GM12865 (cell line): ENCODE data around the gene SATB2.

Source experiments
- DNase-seq: peaks from one replicate; pipeline ENCODE4 v3.0.0; 2010; ENCODE audit warnings: low read depth
- H3K4me3 ChIP-seq: 2 replicates; pipeline ENCODE4 v1.5.1; 2011; ENCODE audit warnings: mild to moderate bottlenecking, low read depth, low read length, control low read depth
- CTCF ChIP-seq: IDR thresholded peaks from 2 replicates; pipeline ENCODE4 v1.5.1; 2011; ENCODE audit warnings: low read length, control low read depth, low read depth, inconsistent platforms; ENCODE audit not compliant: insufficient read depth; ENCODE audit errors: missing control alignments

The SATB2 gene

GRCh38 chr2:199424160-199424559 is 33.6 kb downstream of the SATB2 start:
- peak; percentile 12 for DNase-seq

GRCh38 chr2:199419428-199419827 is 38.3 kb downstream of the SATB2 start:
- TF ChIP-seq CTCF, result no peak
- no peak for DNase-seq
- no peak overlapping the region for H3K4me3 ChIP-seq

More at GRCh38 chr2:199424160-199424559, 33.6 kb downstream of the SATB2 start:
- TF ChIP-seq CTCF, result no peak
- H3K4me3 ChIP-seq, result no peak overlapping the region

- DNase-seq, result no peak
- no peak overlapping the region for H3K4me3 ChIP-seq
- TF ChIP-seq CTCF, result no peak
These were observed 43.3 kb downstream of the SATB2 start for GRCh38 chr2:199414465-199414864.

- no peak for DNase-seq
- TF ChIP-seq CTCF, result no peak
- H3K4me3 ChIP-seq, result no peak overlapping the region
These were observed 43.7 kb downstream of the SATB2 start for GRCh38 chr2:199414001-199414400.

- DNase-seq, result no peak
- H3K4me3 ChIP-seq, result no peak overlapping the region
- no peak for TF ChIP-seq CTCF
These were observed 47.8 kb downstream of the SATB2 start for GRCh38 chr2:199409759-199410529.

- DNase-seq, result no peak
- TF ChIP-seq CTCF, result no peak
- no peak overlapping the region for H3K4me3 ChIP-seq
These were observed 50.3 kb downstream of the SATB2 start for GRCh38 chr2:199407421-199407820.

GRCh38 chr2:199405241-199405640 is 52.5 kb downstream of the SATB2 start:
- DNase-seq, result peak; percentile 11
- H3K4me3 ChIP-seq, result no peak overlapping the region
- TF ChIP-seq CTCF, result peak; percentile 23
